GM12892 (cell line): Measurements from ENCODE around the gene TMEM123.
"Not testable (repeated sequence)": the region's sequence is repeated elsewhere in the genome, so short reads cannot be mapped to it uniquely, and the experiment has no call there.

Experiments used
- POLR2AphosphoS5 ChIP-seq: IDR thresholded peaks from 2 replicates; pipeline ENCODE4 v1.6.1; 2011; ENCODE audit warnings: low read depth, low read length, control low read depth
- TAF1 ChIP-seq: IDR thresholded peaks from 2 replicates; pipeline ENCODE4 v1.6.1; 2011; ENCODE audit warnings: low read depth, mild to moderate bottlenecking, control low read depth, low read length, borderline replicate concordance

DNA sequence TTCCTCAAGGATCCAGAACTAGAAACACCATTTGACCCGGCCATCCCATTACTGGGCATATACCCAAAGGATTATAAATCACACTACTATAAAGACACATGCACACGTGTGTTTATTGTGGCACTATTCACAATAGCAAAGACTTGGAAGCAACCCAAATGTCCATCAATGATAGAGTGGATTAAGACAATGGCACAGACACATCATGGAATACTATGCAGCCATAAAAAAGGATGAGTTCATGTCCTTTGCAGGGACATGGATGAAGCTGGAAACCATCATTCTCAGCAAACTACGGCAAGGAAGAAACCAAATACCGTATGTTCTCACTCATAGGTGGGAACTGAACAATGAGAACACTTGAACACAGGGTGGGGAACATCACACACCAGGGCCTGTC, 8.4 kb downstream of the TMEM123 start:
- not testable (repeated sequence) for TF ChIP-seq POLR2AphosphoS5, TAF1
